ENCODE measurements around the gene ZSWIM1.
"Not testable (repeated sequence)": the region's sequence is repeated elsewhere in the genome, so short reads cannot be mapped to it uniquely, and the experiment has no call there.

Gene ZSWIM1

GRCh38 chr20:45888681-45889080, 7.7 kb downstream of the ZSWIM1 start:
- DNase-seq (ENCODE audit: low read depth, low spot score), result no peak

GRCh38 chr20:45890077-45890984, 9.3 kb downstream of the ZSWIM1 start:
- no peak for DNase-seq (ENCODE audit: low read depth, low spot score)

- peak; percentile 65 for DNase-seq (ENCODE audit: low read depth, low spot score)
Measured at GRCh38 chr20:45890985-45891983, 10.3 kb downstream of the ZSWIM1 start, which contains the start of the genes CTSA and NEURL2. TSS of gene CTSA (plus strand) at chr20:45891335. CDS start at chr20:45891569, 234 bp downstream. TSS of gene NEURL2 (minus strand) at chr20:45891208. CDS start at chr20:45890991, 217 bp downstream.

GRCh38 chr20:45892049-45892825, 11.2 kb downstream of the ZSWIM1 start:
- DNase-seq (ENCODE audit: low read depth, low spot score), result no peak

GRCh38 chr20:45892828-45893500, 11.9 kb downstream of the ZSWIM1 start:
- no peak for DNase-seq (ENCODE audit: low read depth, low spot score)

- no peak for DNase-seq (ENCODE audit: low read depth, low spot score)
Measured at GRCh38 chr20:45893831-45894230, 12.8 kb downstream of the ZSWIM1 start.

- no peak for DNase-seq (ENCODE audit: low read depth, low spot score)
Measured at GRCh38 chr20:45894797-45895196, 13.8 kb downstream of the ZSWIM1 start.

- no peak for DNase-seq (ENCODE audit: low read depth, low spot score)
Measured at GRCh38 chr20:45896641-45897161, 15.7 kb downstream of the ZSWIM1 start.

DNA sequence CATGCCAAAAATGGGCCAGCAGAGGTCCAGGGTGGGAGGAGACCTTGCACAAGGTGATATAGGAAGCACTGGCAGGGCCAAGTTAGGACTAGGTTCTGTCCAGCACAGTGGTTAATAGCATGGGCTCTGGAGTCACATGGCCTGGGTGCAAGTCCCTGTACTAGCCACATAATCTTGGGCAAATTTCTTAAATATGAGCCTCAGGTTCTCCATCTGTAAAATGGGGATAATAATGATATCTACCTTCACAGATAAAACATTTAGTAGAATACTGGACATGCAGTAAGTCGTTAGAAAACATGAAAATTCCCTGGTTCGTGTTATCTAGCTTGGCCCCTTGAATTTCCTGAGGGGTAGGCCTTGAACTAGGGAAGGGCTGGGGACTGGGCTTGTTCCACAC, 16.3 kb downstream of the ZSWIM1 start:
- DNase-seq (ENCODE audit: low read depth, low spot score), result no peak

GRCh38 chr20:45897692-45898091, 16.7 kb downstream of the ZSWIM1 start:
- DNase-seq (ENCODE audit: low read depth, low spot score), result no peak

DNA sequence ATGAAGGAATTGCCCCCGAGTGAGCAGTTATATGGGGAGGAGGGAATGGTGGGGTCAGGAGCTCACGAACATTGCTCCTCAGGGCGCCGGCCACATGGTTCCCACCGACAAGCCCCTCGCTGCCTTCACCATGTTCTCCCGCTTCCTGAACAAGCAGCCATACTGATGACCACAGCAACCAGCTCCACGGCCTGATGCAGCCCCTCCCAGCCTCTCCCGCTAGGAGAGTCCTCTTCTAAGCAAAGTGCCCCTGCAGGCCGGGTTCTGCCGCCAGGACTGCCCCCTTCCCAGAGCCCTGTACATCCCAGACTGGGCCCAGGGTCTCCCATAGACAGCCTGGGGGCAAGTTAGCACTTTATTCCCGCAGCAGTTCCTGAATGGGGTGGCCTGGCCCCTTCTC, 17.3 kb downstream of the ZSWIM1 start:
- no peak for DNase-seq (ENCODE audit: low read depth, low spot score)

DNA sequence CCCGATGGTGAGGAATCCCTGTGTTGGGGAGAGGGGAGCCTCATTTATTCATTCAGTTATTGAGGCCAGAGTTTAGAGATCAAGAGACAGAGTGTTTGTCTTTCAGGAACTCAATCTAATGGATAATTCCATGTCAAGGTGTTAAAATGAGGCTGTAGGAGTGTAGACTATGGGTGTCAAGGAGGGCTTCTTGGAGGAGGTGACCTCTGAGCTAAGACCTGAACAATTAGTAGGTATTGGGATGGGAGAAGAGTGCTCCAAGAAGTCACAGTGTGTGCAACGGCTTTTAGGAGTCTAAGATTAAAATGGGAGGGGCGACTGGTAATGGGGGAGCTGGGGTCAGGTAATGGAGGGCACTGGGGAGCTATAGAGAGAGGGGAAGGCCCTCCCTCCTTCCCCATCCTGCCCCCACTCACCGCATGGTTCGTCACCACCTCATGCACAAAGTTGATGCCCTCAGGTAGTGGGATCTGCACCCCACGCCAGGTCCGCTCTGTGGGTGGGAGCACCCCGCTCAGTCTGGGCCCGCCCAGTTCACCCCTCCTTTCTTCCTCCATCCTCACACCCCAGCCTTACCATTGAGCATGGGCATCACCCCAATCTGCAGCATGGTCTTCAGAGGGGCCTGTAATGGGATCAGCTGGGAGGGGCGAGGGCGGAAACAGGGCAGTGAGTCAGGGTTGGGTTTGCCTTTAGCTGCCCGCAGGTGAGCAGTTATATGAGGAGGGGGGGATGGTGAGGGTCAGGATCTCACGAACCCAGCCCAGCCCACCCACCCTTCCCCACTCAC, 18.2 kb downstream of the ZSWIM1 start:
- no peak for DNase-seq (ENCODE audit: low read depth, low spot score)

GRCh38 chr20:45901332-45901731, 20.3 kb downstream of the ZSWIM1 start:
- DNase-seq (ENCODE audit: low read depth, low spot score), result not testable (repeated sequence)

DNA sequence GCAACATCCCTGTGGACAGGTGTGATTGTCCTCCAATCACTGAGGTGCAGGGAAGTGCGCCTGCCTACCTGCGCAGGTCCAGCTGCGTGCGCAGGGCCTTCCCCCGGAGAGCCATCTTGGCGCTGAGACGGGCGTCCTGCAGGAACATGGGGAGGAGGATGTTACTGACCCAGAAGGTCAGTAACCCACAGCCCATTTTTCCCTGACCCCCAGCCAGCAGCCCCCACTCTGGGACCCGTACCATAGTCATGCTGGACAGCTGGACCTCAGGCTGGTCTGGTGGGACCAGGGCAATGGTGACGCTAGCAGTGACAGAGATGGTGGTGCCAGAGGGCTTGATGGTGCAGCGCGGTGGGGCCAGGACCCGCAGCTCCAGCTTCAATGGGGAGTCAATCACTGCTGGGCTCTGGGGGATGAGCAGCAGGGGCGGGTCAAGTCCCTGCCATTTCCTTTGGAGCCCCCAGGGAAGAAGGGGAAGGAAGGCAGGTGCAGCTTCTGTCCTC, 21.2 kb downstream of the ZSWIM1 start:
- no peak for DNase-seq (ENCODE audit: low read depth, low spot score)

DNA sequence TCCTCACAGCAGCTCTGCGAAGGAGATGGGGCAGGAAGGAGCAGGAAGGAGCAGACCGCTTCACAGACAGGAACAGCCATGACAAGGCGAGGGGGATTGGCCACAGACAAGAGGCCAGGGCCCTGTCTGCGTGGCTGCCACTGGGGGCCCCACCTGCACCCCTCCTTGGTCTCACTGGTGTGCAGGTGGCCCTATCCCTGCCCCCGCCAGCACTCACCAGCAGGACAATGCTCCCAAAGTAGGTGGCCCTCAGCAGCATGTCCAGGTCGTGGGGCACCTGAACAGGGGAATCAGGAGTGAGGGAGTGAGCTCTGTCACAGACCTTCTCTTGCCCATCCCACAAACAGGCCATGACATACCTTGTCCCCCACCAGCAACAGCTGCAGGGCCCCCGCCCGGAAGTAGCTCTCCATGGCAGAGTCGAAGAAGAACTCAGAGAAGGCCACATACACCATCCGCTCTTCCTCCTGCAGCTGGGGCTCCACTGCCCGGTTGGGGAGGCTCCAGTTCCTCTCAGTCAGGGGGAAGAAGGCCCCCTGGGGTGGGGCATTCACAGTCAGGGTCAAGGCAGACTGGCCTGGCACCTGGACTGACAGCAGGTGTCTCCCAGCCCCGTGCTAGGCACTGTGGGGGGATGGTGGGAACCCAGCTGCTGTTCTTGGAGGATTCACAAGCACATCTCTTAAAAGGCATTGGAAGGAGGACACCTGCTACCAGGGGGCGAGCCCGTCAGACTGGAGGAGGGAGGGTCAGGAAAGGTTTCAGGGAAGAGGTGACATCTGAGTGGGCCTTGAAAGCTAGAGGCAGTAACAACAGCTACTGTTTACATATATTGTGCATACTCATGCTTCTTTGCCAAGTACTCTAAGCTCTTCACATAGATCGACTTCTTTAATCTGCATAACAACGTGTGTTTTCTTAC, 23.8 kb downstream of the ZSWIM1 start:
- no peak for DNase-seq (ENCODE audit: low read depth, low spot score)

- DNase-seq (ENCODE audit: low read depth, low spot score), result no peak
Measured at GRCh38 chr20:45905505-45906079, 24.6 kb downstream of the ZSWIM1 start.

DNA sequence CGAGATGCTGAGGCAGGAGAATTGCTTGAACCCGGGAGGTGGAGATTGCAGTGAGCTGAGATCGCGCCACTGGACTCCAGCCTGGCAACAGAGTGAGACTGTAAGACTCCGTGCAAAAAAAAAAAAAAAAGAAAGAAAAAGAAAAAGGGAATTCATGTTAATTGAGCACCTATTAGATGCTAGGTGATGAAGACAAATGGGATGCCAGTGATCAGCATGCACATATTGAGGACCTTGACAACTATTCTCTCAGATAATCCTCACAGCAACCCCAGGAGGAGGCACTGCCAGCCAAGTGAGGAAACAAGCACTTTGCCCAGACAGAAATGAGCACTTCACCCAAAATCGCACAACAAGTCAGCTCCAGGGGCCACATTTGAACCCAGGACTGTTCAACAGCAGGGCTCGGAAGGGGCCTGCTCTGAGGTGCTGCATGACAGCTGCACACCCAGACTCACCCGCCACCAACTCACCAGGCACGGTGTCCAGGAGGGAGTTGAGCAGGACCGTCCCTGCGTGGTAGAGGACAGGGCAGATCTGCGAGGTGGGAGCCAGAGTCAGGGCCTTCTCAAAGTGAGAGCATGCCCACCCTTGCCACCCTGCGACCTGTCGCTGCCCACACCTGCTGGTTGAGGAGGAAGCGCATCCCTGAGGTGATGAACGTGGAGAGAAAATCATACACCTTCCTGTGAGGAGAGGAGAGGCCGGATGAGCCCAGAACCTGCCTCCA, 26.4 kb downstream of the ZSWIM1 start:
- DNase-seq (ENCODE audit: low read depth, low spot score), result no peak

Data from activated CD4-positive, CD25-positive, alpha-beta regulatory T cell treated with anti-CD3 and anti-CD28 coated beads, Interleukin-2, amount 50 U/mL, for 16 hours (primary cell).